ENCODE results near the gene HESX1. TPM values are rescaled to one million over a fixed set of nuclear protein-coding genes. Genes with fewer than 3 reads are reported as not detected.

The HESX1 gene
- total RNA-seq, 2 experiments from 2014 or later = 4.7 to 6.9 TPM

DNA sequence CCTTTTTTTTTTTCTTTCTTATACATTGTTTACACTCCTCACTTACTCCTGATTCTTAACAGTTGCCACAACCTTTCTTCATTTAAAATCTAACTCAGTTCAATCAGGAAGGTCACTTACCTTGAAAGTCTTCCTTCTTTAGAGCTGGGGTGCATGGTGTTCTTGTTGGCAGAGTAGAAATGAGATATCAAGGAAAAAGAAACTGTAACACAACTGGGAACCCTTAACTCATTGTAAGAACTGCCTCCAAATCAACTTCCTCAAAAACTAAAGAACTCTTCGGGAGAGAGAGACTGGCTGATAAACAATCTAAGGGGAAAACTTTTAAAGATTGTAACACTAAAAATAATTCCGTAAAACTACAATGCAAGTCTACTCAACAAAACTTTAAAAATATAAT lies 26.4 kb upstream of the HESX1 start:
- Histone ChIP-seq H3K79me2 (ENCODE audit: insufficient read depth, low read depth, low read length) (peaks cover 29% of the 10 kb centered on the region), H2AFZ (ENCODE audit: low read length) (no peak overlapping the region), H3K9me3 (ENCODE audit: low read length) (no peaks in the 10 kb centered on the region), H3K4me3 (ENCODE audit: low read depth, low read length, poor library complexity, severe bottlenecking) (no peak overlapping the region), H4K20me1 (ENCODE audit: insufficient read depth, low read length) (no peaks in the 10 kb centered on the region), H3K36me3 (ENCODE audit: insufficient read depth, low read length) (no peaks in the 10 kb centered on the region), H3K9me2 (ENCODE audit: insufficient read depth, low read length) (no peaks in the 10 kb centered on the region), H3K27ac (ENCODE audit: low read depth, low read length, poor library complexity, severe bottlenecking) (no peak overlapping the region), H3K4me1 (ENCODE audit: insufficient read depth, low read length, poor library complexity, severe bottlenecking) (peaks cover 36% of the 10 kb centered on the region), H3K4me2 (ENCODE audit: low read length) (no peak overlapping the region; the same call in 1 of the 2 replicates)
- POLR2A ChIA-PET = interaction anchor here (0.9 to 3.0 kb wide), 2 partner anchors 11 to 284 kb away, joined by 3 to 12 read pairs; no protein-coding TSS in a partner anchor
- DNase-seq (ENCODE audit: low spot score) = no peak
- CTCF ChIA-PET (ENCODE audit: unreplicated experiment) = no interaction called here
- intact Hi-C loops (cut with micrococcal nuclease; ENCODE audit: unreplicated experiment) = loop anchor here (10.0 kb wide), 1 partner anchor 211 kb away; no protein-coding TSS in a partner anchor
- TF ChIP-seq, protein P1, sequence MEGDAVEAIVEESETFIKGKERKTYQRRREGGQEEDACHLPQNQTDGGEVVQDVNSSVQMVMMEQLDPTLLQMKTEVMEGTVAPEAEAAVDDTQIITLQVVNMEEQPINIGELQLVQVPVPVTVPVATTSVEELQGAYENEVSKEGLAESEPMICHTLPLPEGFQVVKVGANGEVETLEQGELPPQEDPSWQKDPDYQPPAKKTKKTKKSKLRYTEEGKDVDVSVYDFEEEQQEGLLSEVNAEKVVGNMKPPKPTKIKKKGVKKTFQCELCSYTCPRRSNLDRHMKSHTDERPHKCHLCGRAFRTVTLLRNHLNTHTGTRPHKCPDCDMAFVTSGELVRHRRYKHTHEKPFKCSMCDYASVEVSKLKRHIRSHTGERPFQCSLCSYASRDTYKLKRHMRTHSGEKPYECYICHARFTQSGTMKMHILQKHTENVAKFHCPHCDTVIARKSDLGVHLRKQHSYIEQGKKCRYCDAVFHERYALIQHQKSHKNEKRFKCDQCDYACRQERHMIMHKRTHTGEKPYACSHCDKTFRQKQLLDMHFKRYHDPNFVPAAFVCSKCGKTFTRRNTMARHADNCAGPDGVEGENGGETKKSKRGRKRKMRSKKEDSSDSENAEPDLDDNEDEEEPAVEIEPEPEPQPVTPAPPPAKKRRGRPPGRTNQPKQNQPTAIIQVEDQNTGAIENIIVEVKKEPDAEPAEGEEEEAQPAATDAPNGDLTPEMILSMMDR (conservative IDR thresholded peaks at IDR 0.05; ENCODE audit: low read length) = no peak
- TF ChIP-seq EZH2phosphoT487 (IDR thresholded peaks at IDR 0.05; ENCODE audit: borderline replicate concordance, low read depth, low read length) = no peak
- no TSS peak for BruUV-seq (replicated peaks)

DNA sequence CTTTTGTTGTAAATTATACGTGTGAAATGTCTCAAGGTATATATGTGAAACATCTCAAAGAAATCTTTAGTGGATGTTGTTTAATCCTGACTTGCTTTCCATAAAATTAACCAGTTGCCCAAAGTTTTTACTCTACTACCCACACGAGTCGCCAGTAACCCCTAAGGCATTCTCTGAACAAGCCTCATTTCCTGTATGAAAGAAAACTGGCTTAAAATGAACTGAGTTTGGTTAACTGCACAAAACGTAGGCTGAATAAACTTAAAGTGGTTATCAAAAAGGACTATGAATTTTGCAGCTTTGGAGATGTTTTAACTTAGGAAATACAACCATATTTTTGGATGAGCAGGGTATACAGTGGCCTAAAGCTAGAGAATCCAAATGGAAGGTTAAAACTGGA lies 25.1 kb upstream of the HESX1 start:
- peak overlapping the region; percentile 26 for H3K4me2 ChIP-seq (ENCODE audit: low read length)
- intact Hi-C loops (cut with micrococcal nuclease; ENCODE audit: unreplicated experiment) = loop anchor here (10.0 kb wide), 1 partner anchor 210 kb away; no protein-coding TSS in a partner anchor
- DNase-seq (ENCODE audit: low spot score) = peak; percentile 16
- H4K20me1 ChIP-seq (ENCODE audit: insufficient read depth, low read length) = no peaks in the 10 kb centered on the region
- peak overlapping the region; percentile 54; the same call in 1 of the 2 replicates for H2AFZ ChIP-seq (ENCODE audit: low read length)
- no peak overlapping the region for H3K4me3 ChIP-seq (ENCODE audit: low read depth, low read length, poor library complexity, severe bottlenecking)
- H3K36me3 ChIP-seq (ENCODE audit: insufficient read depth, low read length) = no peaks in the 10 kb centered on the region
- H3K27ac ChIP-seq (ENCODE audit: low read depth, low read length, poor library complexity, severe bottlenecking) = no peak overlapping the region
- peaks cover 33% of the 10 kb centered on the region for H3K4me1 ChIP-seq (ENCODE audit: insufficient read depth, low read length, poor library complexity, severe bottlenecking)
- no peaks in the 10 kb centered on the region for H3K9me3 ChIP-seq (ENCODE audit: low read length)
- CTCF ChIA-PET (ENCODE audit: unreplicated experiment) = no interaction called here
- no peaks in the 10 kb centered on the region for H3K9me2 ChIP-seq (ENCODE audit: insufficient read depth, low read length)
- peaks cover 19% of the 10 kb centered on the region for H3K79me2 ChIP-seq (ENCODE audit: insufficient read depth, low read depth, low read length)
- POLR2A ChIA-PET = no interaction called here
- TF ChIP-seq EZH2phosphoT487 (IDR thresholded peaks at IDR 0.05; ENCODE audit: borderline replicate concordance, low read depth, low read length) = no peak
- TF ChIP-seq, protein P1 (conservative IDR thresholded peaks at IDR 0.05; ENCODE audit: low read length) = no peak
- BruUV-seq (replicated peaks) = no TSS peak

DNA sequence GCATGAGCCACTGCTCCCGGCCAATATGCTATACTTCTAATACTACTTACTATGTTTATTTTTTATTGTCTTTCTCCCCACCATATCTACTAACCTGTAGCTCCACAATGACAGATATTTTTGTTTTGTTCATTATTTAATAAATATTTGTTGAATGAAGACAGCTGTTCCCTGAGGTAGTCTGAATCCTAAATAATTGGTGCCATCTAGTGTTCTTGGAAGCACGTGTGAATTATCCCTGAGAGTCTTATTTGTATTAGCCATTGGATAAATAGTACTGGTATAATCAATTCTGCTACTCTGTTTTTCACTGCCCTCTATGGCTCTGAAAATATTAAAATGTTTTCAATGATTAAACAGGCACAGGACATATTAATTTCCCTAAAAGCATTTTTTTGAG lies 22.1 kb upstream of the HESX1 start:
- TF ChIP-seq, protein P1 (conservative IDR thresholded peaks at IDR 0.05; ENCODE audit: low read length) = peak; percentile 63
- no peak for TF ChIP-seq EZH2phosphoT487 (IDR thresholded peaks at IDR 0.05; ENCODE audit: borderline replicate concordance, low read depth, low read length)
- CTCF ChIA-PET (ENCODE audit: unreplicated experiment) = no interaction called here
- H3K9me3 ChIP-seq (ENCODE audit: low read length) = no peaks in the 10 kb centered on the region
- no peak for DNase-seq (ENCODE audit: low spot score)
- no peak overlapping the region for H3K4me3 ChIP-seq (ENCODE audit: low read depth, low read length, poor library complexity, severe bottlenecking)
- no peak overlapping the region for H2AFZ ChIP-seq (ENCODE audit: low read length)
- no TSS peak for BruUV-seq (replicated peaks)
- POLR2A ChIA-PET = interaction anchor here (0.8 to 1.2 kb wide), 5 partner anchors 8 to 48 kb away, joined by 3 to 6 read pairs (median 3); no protein-coding TSS in a partner anchor
- H3K4me2 ChIP-seq (ENCODE audit: low read length) = no peak overlapping the region
- H3K4me1 ChIP-seq (ENCODE audit: insufficient read depth, low read length, poor library complexity, severe bottlenecking) = peaks cover 18% of the 10 kb centered on the region
- no peaks in the 10 kb centered on the region for H4K20me1 ChIP-seq (ENCODE audit: insufficient read depth, low read length)
- H3K27ac ChIP-seq (ENCODE audit: low read depth, low read length, poor library complexity, severe bottlenecking) = no peak overlapping the region
- no peaks in the 10 kb centered on the region for H3K9me2 ChIP-seq (ENCODE audit: insufficient read depth, low read length)
- intact Hi-C loops (cut with micrococcal nuclease; ENCODE audit: unreplicated experiment) = loop anchor here (10.0 kb wide), 1 partner anchor 207 kb away; no protein-coding TSS in a partner anchor
- no peaks in the 10 kb centered on the region for H3K79me2 ChIP-seq (ENCODE audit: insufficient read depth, low read depth, low read length)
- no peaks in the 10 kb centered on the region for H3K36me3 ChIP-seq (ENCODE audit: insufficient read depth, low read length)

Data from OCI-LY7 (cell line).